ENCODE results near the gene LGALS7. TPM values are rescaled to one million over a fixed set of nuclear protein-coding genes. Genes with fewer than 3 reads are reported as not detected.
"Not testable (repeated sequence)": the region's sequence is repeated elsewhere in the genome, so short reads cannot be mapped to it uniquely, and the experiment has no call there.

The LGALS7 gene
- total RNA-seq, 4 donors from 2014 or later, result not detected

GRCh38 chr19:38809592-38810252 lies 36.4 kb upstream of the LGALS7 start:
- H3K4me3 ChIP-seq (replicated peaks in 1 of 3), result no peak overlapping the region
- H3K9me3 ChIP-seq, result no peaks in the 10 kb centered on the region
- H3K27me3 ChIP-seq, result no peaks in the 10 kb centered on the region
- no peak for DNase-seq
- no peak for TF ChIP-seq CTCF (IDR thresholded peaks at IDR 0.05)
- TF ChIP-seq POLR2A (IDR thresholded peaks at IDR 0.05), result no peak
- 96 to 99% methylated on average over 8 of the region's 8 CpGs for WGBS, 2 donors
- no peaks in the 10 kb centered on the region for H3K36me3 ChIP-seq
- H3K4me1 ChIP-seq, result peaks cover 4 to 11% of the 10 kb centered on the region in 2 donors
- intact Hi-C loops (cut with DNase I), result no loop called here
- H3K27ac ChIP-seq, result no peak overlapping the region

- intact Hi-C loops (cut with DNase I), result no loop called here
- no peaks in the 10 kb centered on the region for H3K9me3 ChIP-seq
- TF ChIP-seq POLR2A (IDR thresholded peaks at IDR 0.05), result no peak
- no peak for TF ChIP-seq CTCF (IDR thresholded peaks at IDR 0.05)
- peak overlapping the region in 1 of 3 donors; percentile 78 for H3K27ac ChIP-seq
- 93 to 95% methylated on average over 17 of the region's 17 CpGs for WGBS, 2 donors
- no peak overlapping the region for H3K4me3 ChIP-seq (replicated peaks in 1 of 3)
- DNase-seq, result no peak
- H3K36me3 ChIP-seq, result no peaks in the 10 kb centered on the region
- H3K4me1 ChIP-seq, result peaks cover 4 to 11% of the 10 kb centered on the region in 2 donors
- no peaks in the 10 kb centered on the region for H3K27me3 ChIP-seq
Observed at GRCh38 chr19:38808741-38809140, 35.4 kb upstream of the LGALS7 start.

- peak; percentile 13 to 28 for DNase-seq
- H3K4me1 ChIP-seq, result peaks cover 4 to 11% of the 10 kb centered on the region in 2 donors
Observed at GRCh38 chr19:38807374-38808098, 34.2 kb upstream of the LGALS7 start.

GRCh38 chr19:38806371-38806770 lies 33.1 kb upstream of the LGALS7 start:
- no peaks in the 10 kb centered on the region for H3K9me3 ChIP-seq
- intact Hi-C loops (cut with DNase I), result no loop called here
- TF ChIP-seq POLR2A (IDR thresholded peaks at IDR 0.05), result no peak
- TF ChIP-seq CTCF (IDR thresholded peaks at IDR 0.05), result no peak
- H3K27ac ChIP-seq, result no peak overlapping the region
- H3K4me3 ChIP-seq (replicated peaks in 1 of 3), result no peak overlapping the region
- peaks cover 4 to 11% of the 10 kb centered on the region in 2 donors for H3K4me1 ChIP-seq
- no peaks in the 10 kb centered on the region for H3K27me3 ChIP-seq
- WGBS, 2 donors, result 93 to 94% methylated on average over 6 of the region's 6 CpGs
- DNase-seq, result no peak
- no peaks in the 10 kb centered on the region for H3K36me3 ChIP-seq

More at GRCh38 chr19:38807374-38808098, 34.2 kb upstream of the LGALS7 start:
- H3K27me3 ChIP-seq; H3K4me3 ChIP-seq (replicated peaks in 1 of 3); H3K9me3 ChIP-seq; intact Hi-C loops (cut with DNase I); H3K36me3 ChIP-seq: not testable (repeated sequence)
- 71 to 78% methylated on average over 18 of the region's 18 CpGs for WGBS, 2 donors
- peak overlapping the region in 2 of 3 donors; percentile 47 to 78 for H3K27ac ChIP-seq

- Histone ChIP-seq H3K4me3 (replicated peaks in 1 of 3) (no peak overlapping the region), H3K36me3 (no peaks in the 10 kb centered on the region), H3K9me3 (no peaks in the 10 kb centered on the region), H3K27me3 (no peaks in the 10 kb centered on the region), H3K4me1 (peaks cover 4 to 11% of the 10 kb centered on the region in 2 donors), H3K27ac (no peak overlapping the region)
- intact Hi-C loops (cut with DNase I), result no loop called here
- DNase-seq, result no peak
- WGBS, 2 donors, result 63 to 79% methylated on average over 1 of the region's 1 CpG
- TF ChIP-seq POLR2A (IDR thresholded peaks at IDR 0.05) (no peak), CTCF (IDR thresholded peaks at IDR 0.05) (no peak)
Observed at GRCh38 chr19:38805180-38805579, 31.9 kb upstream of the LGALS7 start.
